Progenitor cell of endocrine pancreas (in vitro differentiated cells): ENCODE measurements around the gene ZBTB40. TPM values are rescaled to one million over a fixed set of nuclear protein-coding genes. Genes with fewer than 3 reads are reported as not detected.

Experiments used
- DNase-seq: peaks from one replicate; pipeline ENCODE4 v3.0.0; 2021; ENCODE audit warnings: low spot score; ENCODE audit not compliant: unreplicated experiment
- H3K27ac Mint-ChIP-seq: 2 replicates; pipeline ENCODE4 v1.8.0; 2021; ENCODE audit warnings: mild to moderate bottlenecking, moderate library complexity, mixed read lengths
- H3K27me3 Mint-ChIP-seq: 2 replicates; pipeline ENCODE4 v1.8.0; 2021; ENCODE audit warnings: mixed read lengths
- H3K36me3 Mint-ChIP-seq: 2 replicates; pipeline ENCODE4 v1.8.0; 2022; ENCODE audit warnings: mixed read lengths; ENCODE audit not compliant: insufficient read depth
- H3K4me1 Mint-ChIP-seq: 2 replicates; pipeline ENCODE4 v1.8.0; 2021; ENCODE audit warnings: low read depth, mixed read lengths
- H3K4me3 Mint-ChIP-seq: 2 replicates; pipeline ENCODE4 v1.8.0; 2021; ENCODE audit warnings: low read depth, mild to moderate bottlenecking, moderate library complexity, mixed read lengths
- H3K9me3 Mint-ChIP-seq: 2 replicates; pipeline ENCODE4 v1.8.0; 2021; ENCODE audit warnings: low read depth, mixed read lengths
- CTCF ChIP-seq: fragments of 200-600 bp; sonication (generic); IDR thresholded peaks from one replicate; pipeline ENCODE4 v1.5.0; 2021; ENCODE audit warnings: antibody characterized with exemption, mild to moderate bottlenecking; ENCODE audit not compliant: unreplicated experiment
- total RNA-seq: library from RNA; stranded (reverse); gene quantifications from 2 replicates; pipeline ENCODE4 v1.2.1, GENCODE V29; 2021

The ZBTB40 gene
- total RNA-seq, 1 donor from 2014 or later = 40.9 TPM

- H3K9me3 Mint-ChIP-seq = no peaks in the 10 kb centered on the region
- TF ChIP-seq CTCF = no peak
- H3K4me1 Mint-ChIP-seq = peaks cover 26% of the 10 kb centered on the region
- H3K27ac Mint-ChIP-seq = no peak overlapping the region
- no peak for DNase-seq
- H3K27me3 Mint-ChIP-seq = no peaks in the 10 kb centered on the region
- no peak overlapping the region for H3K4me3 Mint-ChIP-seq
- peaks cover 11% of the 10 kb centered on the region for H3K36me3 Mint-ChIP-seq
Measured at GRCh38 chr1:22500471-22500870, 48.8 kb downstream of the ZBTB40 start.

- Mint-ChIP-seq H3K27me3 (no peaks in the 10 kb centered on the region), H3K4me1 (peaks cover 25% of the 10 kb centered on the region), H3K36me3 (peaks cover 11% of the 10 kb centered on the region), H3K4me3 (no peak overlapping the region), H3K9me3 (no peaks in the 10 kb centered on the region), H3K27ac (no peak overlapping the region)
- no peak for TF ChIP-seq CTCF
- no peak for DNase-seq
Measured at GRCh38 chr1:22502202-22502601, 50.6 kb downstream of the ZBTB40 start.

- H3K36me3 Mint-ChIP-seq = peaks cover 21% of the 10 kb centered on the region
Measured at GRCh38 chr1:22503721-22504410, 52.2 kb downstream of the ZBTB40 start.

GRCh38 chr1:22506130-22506692 lies 54.6 kb downstream of the ZBTB40 start:
- H3K27ac Mint-ChIP-seq = no peak overlapping the region

More at GRCh38 chr1:22503721-22504410, 52.2 kb downstream of the ZBTB40 start:
- H3K9me3 Mint-ChIP-seq = no peaks in the 10 kb centered on the region
- no peak for TF ChIP-seq CTCF
- no peaks in the 10 kb centered on the region for H3K27me3 Mint-ChIP-seq
- H3K4me3 Mint-ChIP-seq = no peak overlapping the region
- no peak overlapping the region for H3K27ac Mint-ChIP-seq
- H3K4me1 Mint-ChIP-seq = peaks cover 20% of the 10 kb centered on the region
- no peak for DNase-seq

GRCh38 chr1:22507587-22507986 lies 55.9 kb downstream of the ZBTB40 start:
- H3K27me3 Mint-ChIP-seq = no peaks in the 10 kb centered on the region
- peaks cover 9% of the 10 kb centered on the region for H3K4me1 Mint-ChIP-seq
- no peak overlapping the region for H3K4me3 Mint-ChIP-seq
- peaks cover 25% of the 10 kb centered on the region for H3K36me3 Mint-ChIP-seq
- H3K27ac Mint-ChIP-seq = no peak overlapping the region
- TF ChIP-seq CTCF = no peak
- DNase-seq = no peak
- H3K9me3 Mint-ChIP-seq = no peaks in the 10 kb centered on the region

More at GRCh38 chr1:22506130-22506692, 54.6 kb downstream of the ZBTB40 start:
- H3K9me3 Mint-ChIP-seq = no peaks in the 10 kb centered on the region
- TF ChIP-seq CTCF = no peak
- peaks cover 11% of the 10 kb centered on the region for H3K4me1 Mint-ChIP-seq
- H3K4me3 Mint-ChIP-seq = no peak overlapping the region
- H3K27me3 Mint-ChIP-seq = no peaks in the 10 kb centered on the region
- DNase-seq = no peak
- H3K36me3 Mint-ChIP-seq = peaks cover 22% of the 10 kb centered on the region
